ENCODE data around the gene WHRN. TPM values are rescaled to one million over a fixed set of nuclear protein-coding genes. Genes with fewer than 3 reads are reported as not detected.

Gene WHRN
- total and polyA plus RNA-seq, 5 donors, result 7.8 to 20.3 (median 13.2) TPM

GRCh38 chr9:114369216-114370130, 135.8 kb downstream of the WHRN start:
- H3K4me1 ChIP-seq (ENCODE audit: control insufficient read depth, insufficient read depth, low read length), result no peaks in the 10 kb centered on the region

DNA sequence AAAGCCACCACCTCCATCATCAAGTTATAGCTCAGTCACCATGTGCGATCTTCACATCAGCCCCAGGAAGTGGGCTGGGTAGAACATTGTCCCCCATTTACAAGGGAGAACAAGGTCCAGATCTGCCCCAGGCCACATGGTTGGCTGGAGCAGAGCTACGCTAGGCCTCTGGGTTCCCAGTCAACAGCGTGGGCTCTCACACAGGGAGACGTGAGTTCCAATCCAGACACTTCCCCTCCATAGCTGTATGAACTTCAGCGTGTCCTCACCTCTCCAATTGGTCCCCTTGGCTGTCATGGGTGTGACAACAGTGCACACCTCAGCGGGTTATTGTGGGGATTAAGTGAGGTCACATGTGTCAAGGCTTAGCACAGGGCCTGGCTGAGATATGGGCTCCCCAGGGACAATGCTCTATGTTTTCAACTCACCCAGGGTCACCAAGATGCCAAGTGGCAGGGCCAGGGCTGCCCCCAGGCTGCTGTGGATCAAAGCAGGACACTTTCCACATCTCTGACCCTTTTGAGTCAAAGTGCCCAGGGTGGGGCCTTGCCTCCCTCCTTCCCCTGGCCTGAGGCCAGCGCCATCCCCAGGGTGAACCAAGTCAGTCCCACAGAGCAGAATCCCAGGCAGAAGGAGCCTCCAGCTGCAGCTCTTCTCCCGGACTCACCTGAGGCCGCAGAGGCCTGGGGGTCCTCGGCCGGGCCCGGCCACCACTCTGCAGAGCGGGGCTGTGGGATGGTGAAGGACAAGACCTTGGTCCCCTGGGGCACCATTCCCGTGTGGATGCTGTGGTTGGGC, 137.3 kb downstream of the WHRN start:
- Histone ChIP-seq H3K9me3 (ENCODE audit: control insufficient read depth, low read length) (no peaks in the 10 kb centered on the region), H3K4me3 (ENCODE audit: low read length) (no peak overlapping the region), H3K4me1 (ENCODE audit: control insufficient read depth, insufficient read depth, low read length) (no peaks in the 10 kb centered on the region), H3K27ac (ENCODE audit: low read length) (no peak overlapping the region), H3K27me3 (ENCODE audit: control insufficient read depth, insufficient read depth) (no peaks in the 10 kb centered on the region)
- 89% methylated on average over 14 of the region's 14 CpGs for WGBS
- DNase-seq (no peak), ATAC-seq (no peak)
- intact Hi-C loops (cut with DNase I), result no loop called here

More at GRCh38 chr9:114369216-114370130, 135.8 kb downstream of the WHRN start:
- no peak overlapping the region for H3K27ac ChIP-seq (ENCODE audit: low read length)
- H3K9me3 ChIP-seq (ENCODE audit: control insufficient read depth, low read length), result no peaks in the 10 kb centered on the region
- ATAC-seq, result no peak
- no peak for DNase-seq
- intact Hi-C loops (cut with DNase I), result no loop called here
- 95% methylated on average over 9 of the region's 9 CpGs for WGBS
- no peaks in the 10 kb centered on the region for H3K27me3 ChIP-seq (ENCODE audit: control insufficient read depth, insufficient read depth)
- no peak overlapping the region for H3K4me3 ChIP-seq (ENCODE audit: low read length)

DNA sequence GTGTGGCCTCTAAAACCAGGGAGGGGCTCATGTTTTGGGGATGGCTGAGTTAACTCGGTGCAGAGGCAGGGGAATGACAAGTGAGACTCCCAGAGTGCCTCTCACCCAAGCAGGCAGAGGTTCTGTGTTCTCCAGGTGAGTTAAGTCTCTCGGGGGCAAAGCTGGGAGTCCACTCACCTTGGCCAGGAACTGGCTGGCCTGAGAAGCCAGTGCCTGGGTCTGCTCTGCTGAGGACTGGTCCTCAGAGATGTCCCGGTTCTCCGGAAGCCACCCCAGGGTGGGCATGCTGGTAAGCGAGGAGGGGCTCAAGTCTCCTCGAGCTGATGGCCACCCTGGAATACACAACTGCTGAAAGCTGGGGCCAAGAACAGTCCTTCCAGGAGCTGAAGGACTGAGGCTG, 137.9 kb downstream of the WHRN start:
- no peaks in the 10 kb centered on the region for H3K9me3 ChIP-seq (ENCODE audit: control insufficient read depth, low read length)
- no peak overlapping the region for H3K4me3 ChIP-seq (ENCODE audit: low read length)
- ATAC-seq (no peak), DNase-seq (no peak)
- H3K27ac ChIP-seq (ENCODE audit: low read length), result no peak overlapping the region
- H3K4me1 ChIP-seq (ENCODE audit: control insufficient read depth, insufficient read depth, low read length), result no peaks in the 10 kb centered on the region
- no peaks in the 10 kb centered on the region for H3K27me3 ChIP-seq (ENCODE audit: control insufficient read depth, insufficient read depth)
- intact Hi-C loops (cut with DNase I), result no loop called here
- WGBS, result 88% methylated on average over 6 of the region's 6 CpGs

GRCh38 chr9:114366334-114367128, 138.7 kb downstream of the WHRN start:
- H3K27me3 ChIP-seq (ENCODE audit: control insufficient read depth, insufficient read depth), result no peaks in the 10 kb centered on the region
- no peaks in the 10 kb centered on the region for H3K9me3 ChIP-seq (ENCODE audit: control insufficient read depth, low read length)
- no peak overlapping the region for H3K4me3 ChIP-seq (ENCODE audit: low read length)
- intact Hi-C loops (cut with DNase I), result no loop called here
- no peaks in the 10 kb centered on the region for H3K4me1 ChIP-seq (ENCODE audit: control insufficient read depth, insufficient read depth, low read length)
- ATAC-seq (no peak), DNase-seq (no peak)
- H3K27ac ChIP-seq (ENCODE audit: low read length), result no peak overlapping the region
- 57% methylated on average over 10 of the region's 10 CpGs for WGBS

DNA sequence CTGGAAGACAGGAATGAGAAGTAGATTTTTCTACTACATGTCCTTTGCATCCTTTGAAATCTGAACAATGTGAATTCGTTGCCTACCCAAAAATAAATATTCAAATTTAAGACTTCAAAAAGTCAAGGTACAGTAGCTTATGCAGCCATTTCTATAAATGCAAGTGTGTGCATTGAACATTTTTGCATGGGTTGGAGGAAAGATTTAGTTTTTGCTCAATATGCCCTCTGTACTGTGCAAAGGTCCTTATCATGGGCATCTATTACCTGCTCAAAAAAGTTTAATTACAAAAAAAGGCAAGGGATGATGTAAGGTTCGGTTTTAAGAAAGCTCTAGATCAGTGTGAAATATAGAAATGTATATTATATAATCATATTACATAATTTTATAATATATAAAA, 140.1 kb downstream of the WHRN start:
- Histone ChIP-seq H3K4me3 (ENCODE audit: low read length) (no peak overlapping the region), H3K4me1 (ENCODE audit: control insufficient read depth, insufficient read depth, low read length) (no peaks in the 10 kb centered on the region), H3K27me3 (ENCODE audit: control insufficient read depth, insufficient read depth) (no peaks in the 10 kb centered on the region), H3K27ac (ENCODE audit: low read length) (no peak overlapping the region), H3K9me3 (ENCODE audit: control insufficient read depth, low read length) (no peaks in the 10 kb centered on the region)
- DNase-seq (no peak), ATAC-seq (no peak)
- 94% methylated on average over 2 of the region's 2 CpGs for WGBS
- intact Hi-C loops (cut with DNase I), result no loop called here

DNA sequence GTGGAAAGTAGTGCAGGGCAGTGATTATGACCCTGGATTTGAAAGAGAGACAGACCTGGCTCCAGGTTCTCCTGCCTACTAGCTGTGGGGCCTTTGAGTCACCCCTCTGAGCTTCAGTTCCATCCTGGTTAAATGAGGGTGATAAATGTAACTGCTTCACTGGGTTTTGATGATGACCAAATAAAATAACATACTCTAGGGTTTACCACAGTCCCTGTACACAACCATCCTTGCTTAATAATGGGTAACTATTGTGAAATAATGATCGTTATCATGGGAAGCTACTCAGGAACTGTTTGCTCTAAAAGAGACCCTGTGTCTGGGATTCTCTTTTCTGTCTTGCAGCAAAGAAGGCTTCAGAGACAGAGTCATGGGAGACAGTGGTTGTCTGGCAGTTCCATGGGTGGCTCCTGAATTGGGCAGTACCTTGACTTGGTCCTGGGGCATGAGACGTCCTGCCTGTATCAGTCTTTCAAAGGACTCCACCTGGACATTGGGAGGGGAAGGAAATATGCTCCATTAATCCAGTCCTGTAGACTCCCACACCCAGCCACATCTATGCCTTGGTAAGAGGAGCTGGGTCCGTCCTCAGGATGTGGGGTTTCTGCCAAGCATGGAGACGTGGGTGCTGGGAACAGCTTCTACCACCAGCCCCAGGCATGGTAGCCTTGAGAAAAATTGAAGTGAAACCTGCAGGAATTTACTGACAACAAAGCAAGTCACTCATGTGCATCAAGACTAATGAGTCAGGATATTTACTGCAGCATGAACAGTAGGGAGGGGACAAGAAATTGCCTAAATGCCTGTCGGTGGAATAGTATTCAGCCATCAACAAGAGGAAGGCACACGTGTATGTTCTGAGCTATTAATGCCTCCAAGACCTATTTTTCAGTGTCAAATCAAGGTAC, 140.9 kb downstream of the WHRN start:
- 66% methylated on average over 6 of the region's 6 CpGs for WGBS
- Histone ChIP-seq H3K27me3 (ENCODE audit: control insufficient read depth, insufficient read depth) (no peaks in the 10 kb centered on the region), H3K9me3 (ENCODE audit: control insufficient read depth, low read length) (no peaks in the 10 kb centered on the region), H3K27ac (ENCODE audit: low read length) (no peak overlapping the region), H3K4me3 (ENCODE audit: low read length) (no peak overlapping the region), H3K4me1 (ENCODE audit: control insufficient read depth, insufficient read depth, low read length) (no peaks in the 10 kb centered on the region)
- intact Hi-C loops (cut with DNase I), result no loop called here
- no peak for ATAC-seq
- DNase-seq, result no peak

- no peak overlapping the region for H3K4me3 ChIP-seq (ENCODE audit: low read length)
- DNase-seq (no peak), ATAC-seq (no peak)
- H3K27ac ChIP-seq (ENCODE audit: low read length), result no peak overlapping the region
- no peaks in the 10 kb centered on the region for H3K9me3 ChIP-seq (ENCODE audit: control insufficient read depth, low read length)
- intact Hi-C loops (cut with DNase I), result no loop called here
- H3K27me3 ChIP-seq (ENCODE audit: control insufficient read depth, insufficient read depth), result no peaks in the 10 kb centered on the region
- no peaks in the 10 kb centered on the region for H3K4me1 ChIP-seq (ENCODE audit: control insufficient read depth, insufficient read depth, low read length)
- WGBS, result 74% methylated on average over 2 of the region's 2 CpGs
Observed at GRCh38 chr9:114363424-114363823, 141.8 kb downstream of the WHRN start.

GRCh38 chr9:114362394-114362793, 142.9 kb downstream of the WHRN start:
- Histone ChIP-seq H3K27ac (ENCODE audit: low read length) (no peak overlapping the region), H3K9me3 (ENCODE audit: control insufficient read depth, low read length) (no peaks in the 10 kb centered on the region), H3K4me3 (ENCODE audit: low read length) (no peak overlapping the region), H3K27me3 (ENCODE audit: control insufficient read depth, insufficient read depth) (no peaks in the 10 kb centered on the region), H3K4me1 (ENCODE audit: control insufficient read depth, insufficient read depth, low read length) (no peaks in the 10 kb centered on the region)
- DNase-seq (no peak), ATAC-seq (no peak)
- 88% methylated on average over 12 of the region's 12 CpGs for WGBS
- intact Hi-C loops (cut with DNase I), result no loop called here

DNA sequence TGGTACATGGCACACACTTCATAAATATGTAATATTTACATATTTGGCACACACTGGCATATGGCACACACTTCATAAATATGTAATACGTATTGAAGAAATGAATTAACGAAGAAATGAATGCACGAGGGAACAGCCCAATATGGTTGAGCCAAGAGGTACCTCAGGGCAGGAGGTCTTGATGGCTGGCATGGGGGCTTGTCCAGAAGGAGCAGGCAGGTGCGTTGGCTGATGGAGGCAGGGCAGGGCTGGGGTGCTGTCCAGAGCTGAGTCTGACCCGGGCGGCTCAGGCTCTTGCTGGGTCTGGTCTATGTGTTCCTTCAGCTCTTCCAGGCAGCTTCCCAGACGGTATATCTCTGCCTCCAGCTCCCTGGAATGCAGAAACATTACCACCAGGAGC, 143.7 kb downstream of the WHRN start:
- no peak overlapping the region for H3K27ac ChIP-seq (ENCODE audit: low read length)
- DNase-seq, result no peak
- 95% methylated on average over 7 of the region's 7 CpGs for WGBS
- H3K4me1 ChIP-seq (ENCODE audit: control insufficient read depth, insufficient read depth, low read length), result no peaks in the 10 kb centered on the region
- H3K4me3 ChIP-seq (ENCODE audit: low read length), result no peak overlapping the region
- H3K27me3 ChIP-seq (ENCODE audit: control insufficient read depth, insufficient read depth), result no peaks in the 10 kb centered on the region
- H3K9me3 ChIP-seq (ENCODE audit: control insufficient read depth, low read length), result no peaks in the 10 kb centered on the region
- no peak for ATAC-seq
- intact Hi-C loops (cut with DNase I), result no loop called here

- Histone ChIP-seq H3K27ac (ENCODE audit: low read length) (no peak overlapping the region), H3K4me3 (ENCODE audit: low read length) (no peak overlapping the region), H3K4me1 (ENCODE audit: control insufficient read depth, insufficient read depth, low read length) (no peaks in the 10 kb centered on the region), H3K9me3 (ENCODE audit: control insufficient read depth, low read length) (no peaks in the 10 kb centered on the region), H3K27me3 (ENCODE audit: control insufficient read depth, insufficient read depth) (no peaks in the 10 kb centered on the region)
- DNase-seq (no peak), ATAC-seq (no peak)
- intact Hi-C loops (cut with DNase I), result no loop called here
- 95% methylated on average over 7 of the region's 7 CpGs for WGBS
Observed at GRCh38 chr9:114359801-114360200, 145.5 kb downstream of the WHRN start.
